Measurements from ENCODE around the gene PANX2.

PANX2 gene

GRCh38 chr22:50216055-50216683 is 45.6 kb downstream of the PANX2 start:
- DNase-seq (ENCODE audit: low spot score) = no peak

- no peak for DNase-seq (ENCODE audit: low spot score)
These were observed 46.4 kb downstream of the PANX2 start for GRCh38 chr22:50216684-50217520.

GRCh38 chr22:50217543-50218152 is 47.1 kb downstream of the PANX2 start:
- no peak for DNase-seq (ENCODE audit: low spot score)

- no peak for DNase-seq (ENCODE audit: low spot score)
These were observed 47.8 kb downstream of the PANX2 start for GRCh38 chr22:50218153-50218995.

- no peak for DNase-seq (ENCODE audit: low spot score)
These were observed 48.6 kb downstream of the PANX2 start for GRCh38 chr22:50218996-50219727.

- no peak for DNase-seq (ENCODE audit: low spot score)
These were observed 49.5 kb downstream of the PANX2 start for GRCh38 chr22:50219800-50220602.

- no peak for DNase-seq (ENCODE audit: low spot score)
These were observed 50.3 kb downstream of the PANX2 start for GRCh38 chr22:50220603-50221409.

GRCh38 chr22:50221410-50222300 is 51.1 kb downstream of the PANX2 start:
- no peak for DNase-seq (ENCODE audit: low spot score)

GRCh38 chr22:50222508-50222907 is 52.0 kb downstream of the PANX2 start:
- DNase-seq (ENCODE audit: low spot score) = no peak

- DNase-seq (ENCODE audit: low spot score) = no peak
These were observed 53.5 kb downstream of the PANX2 start for GRCh38 chr22:50224071-50224470.

GRCh38 chr22:50225200-50225969 is 54.9 kb downstream of the PANX2 start:
- no peak for DNase-seq (ENCODE audit: low spot score)

- no peak for DNase-seq (ENCODE audit: low spot score)
These were observed 55.7 kb downstream of the PANX2 start for GRCh38 chr22:50226063-50226874.

GRCh38 chr22:50226875-50227165 is 56.3 kb downstream of the PANX2 start:
- DNase-seq (ENCODE audit: low spot score) = no peak

GRCh38 chr22:50227579-50228215 is 57.2 kb downstream of the PANX2 start:
- DNase-seq (ENCODE audit: low spot score) = no peak

GRCh38 chr22:50228366-50228765 is 57.8 kb downstream of the PANX2 start:
- no peak for DNase-seq (ENCODE audit: low spot score)

GRCh38 chr22:50229370-50229769 is 58.8 kb downstream of the PANX2 start:
- no peak for DNase-seq (ENCODE audit: low spot score)

All from NAMALWA (cell line).